ENCODE data around the gene NLE1. TPM values are rescaled to one million over a fixed set of nuclear protein-coding genes. Genes with fewer than 3 reads are reported as not detected.

The NLE1 gene
- total RNA-seq, 1 experiment from 2014 or later: 35.5 TPM

DNA sequence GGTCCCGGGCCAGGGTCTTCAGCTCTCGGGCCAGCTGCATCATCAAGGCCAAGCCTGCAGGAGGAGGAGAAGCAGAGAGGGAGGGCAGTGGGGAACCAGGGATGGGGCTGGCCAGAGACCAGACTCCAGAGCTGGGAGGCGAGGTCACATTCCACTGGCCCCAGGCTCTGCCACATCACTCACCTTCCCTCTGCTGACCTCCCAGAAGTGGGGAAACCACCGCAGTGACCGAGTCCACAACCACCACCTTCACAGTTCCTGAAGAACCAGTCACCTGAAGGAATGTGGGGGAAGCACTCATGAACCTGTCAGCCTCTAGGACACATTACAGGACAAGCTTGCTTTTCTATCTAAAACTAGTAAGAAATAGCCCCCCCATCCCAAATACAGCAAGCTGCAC lies 38.8 kb downstream of the NLE1 start:
- DNase-seq (ENCODE audit: low read depth, low spot score) (no peak), ATAC-seq (no peak)
- intact Hi-C loops (cut with micrococcal nuclease; ENCODE audit: unreplicated experiment): no loop called here
- no peak for TF ChIP-seq POLR2AphosphoS5 (IDR thresholded peaks at IDR 0.05; ENCODE audit: low read depth, low read length)
- no peak for TF ChIP-seq TCF7L2 (IDR thresholded peaks at IDR 0.05; ENCODE audit: low read depth, low read length)
- TF ChIP-seq, protein P1, sequence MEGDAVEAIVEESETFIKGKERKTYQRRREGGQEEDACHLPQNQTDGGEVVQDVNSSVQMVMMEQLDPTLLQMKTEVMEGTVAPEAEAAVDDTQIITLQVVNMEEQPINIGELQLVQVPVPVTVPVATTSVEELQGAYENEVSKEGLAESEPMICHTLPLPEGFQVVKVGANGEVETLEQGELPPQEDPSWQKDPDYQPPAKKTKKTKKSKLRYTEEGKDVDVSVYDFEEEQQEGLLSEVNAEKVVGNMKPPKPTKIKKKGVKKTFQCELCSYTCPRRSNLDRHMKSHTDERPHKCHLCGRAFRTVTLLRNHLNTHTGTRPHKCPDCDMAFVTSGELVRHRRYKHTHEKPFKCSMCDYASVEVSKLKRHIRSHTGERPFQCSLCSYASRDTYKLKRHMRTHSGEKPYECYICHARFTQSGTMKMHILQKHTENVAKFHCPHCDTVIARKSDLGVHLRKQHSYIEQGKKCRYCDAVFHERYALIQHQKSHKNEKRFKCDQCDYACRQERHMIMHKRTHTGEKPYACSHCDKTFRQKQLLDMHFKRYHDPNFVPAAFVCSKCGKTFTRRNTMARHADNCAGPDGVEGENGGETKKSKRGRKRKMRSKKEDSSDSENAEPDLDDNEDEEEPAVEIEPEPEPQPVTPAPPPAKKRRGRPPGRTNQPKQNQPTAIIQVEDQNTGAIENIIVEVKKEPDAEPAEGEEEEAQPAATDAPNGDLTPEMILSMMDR (IDR thresholded peaks at IDR 0.05): no peak
- no peak for TF ChIP-seq SIN3A (IDR thresholded peaks at IDR 0.05; ENCODE audit: borderline replicate concordance, insufficient read depth, low read depth, low read length)
- TF ChIP-seq, protein P2, sequence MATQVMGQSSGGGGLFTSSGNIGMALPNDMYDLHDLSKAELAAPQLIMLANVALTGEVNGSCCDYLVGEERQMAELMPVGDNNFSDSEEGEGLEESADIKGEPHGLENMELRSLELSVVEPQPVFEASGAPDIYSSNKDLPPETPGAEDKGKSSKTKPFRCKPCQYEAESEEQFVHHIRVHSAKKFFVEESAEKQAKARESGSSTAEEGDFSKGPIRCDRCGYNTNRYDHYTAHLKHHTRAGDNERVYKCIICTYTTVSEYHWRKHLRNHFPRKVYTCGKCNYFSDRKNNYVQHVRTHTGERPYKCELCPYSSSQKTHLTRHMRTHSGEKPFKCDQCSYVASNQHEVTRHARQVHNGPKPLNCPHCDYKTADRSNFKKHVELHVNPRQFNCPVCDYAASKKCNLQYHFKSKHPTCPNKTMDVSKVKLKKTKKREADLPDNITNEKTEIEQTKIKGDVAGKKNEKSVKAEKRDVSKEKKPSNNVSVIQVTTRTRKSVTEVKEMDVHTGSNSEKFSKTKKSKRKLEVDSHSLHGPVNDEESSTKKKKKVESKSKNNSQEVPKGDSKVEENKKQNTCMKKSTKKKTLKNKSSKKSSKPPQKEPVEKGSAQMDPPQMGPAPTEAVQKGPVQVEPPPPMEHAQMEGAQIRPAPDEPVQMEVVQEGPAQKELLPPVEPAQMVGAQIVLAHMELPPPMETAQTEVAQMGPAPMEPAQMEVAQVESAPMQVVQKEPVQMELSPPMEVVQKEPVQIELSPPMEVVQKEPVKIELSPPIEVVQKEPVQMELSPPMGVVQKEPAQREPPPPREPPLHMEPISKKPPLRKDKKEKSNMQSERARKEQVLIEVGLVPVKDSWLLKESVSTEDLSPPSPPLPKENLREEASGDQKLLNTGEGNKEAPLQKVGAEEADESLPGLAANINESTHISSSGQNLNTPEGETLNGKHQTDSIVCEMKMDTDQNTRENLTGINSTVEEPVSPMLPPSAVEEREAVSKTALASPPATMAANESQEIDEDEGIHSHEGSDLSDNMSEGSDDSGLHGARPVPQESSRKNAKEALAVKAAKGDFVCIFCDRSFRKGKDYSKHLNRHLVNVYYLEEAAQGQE (IDR thresholded peaks at IDR 0.05; ENCODE audit: insufficient read depth in 1 of 2, low read depth in 2 of 2, low read length in 1 of 2): no peak
- CTCF ChIA-PET: interaction anchor here (1.6 kb wide), 1 partner anchor 14 kb away, joined by 6 read pairs; no protein-coding TSS in a partner anchor
- Histone ChIP-seq H3K36me3 (ENCODE audit: control insufficient read depth, insufficient read depth, low read length) (no peaks in the 10 kb centered on the region), H3K27me3 (ENCODE audit: control insufficient read depth, insufficient read depth, low read length) (no peaks in the 10 kb centered on the region), H3K4me1 (ENCODE audit: control insufficient read depth, insufficient read depth, low read length) (no peaks in the 10 kb centered on the region), H3K4me3 (ENCODE audit: low read depth in 2 of 2, low read length in 2 of 2) (no peak overlapping the region), H3K9me3 (ENCODE audit: control insufficient read depth, insufficient read depth, low read depth, low read length) (no peaks in the 10 kb centered on the region), H3K27ac (ENCODE audit: low read length) (no peak overlapping the region)
- BruUV-seq (replicated peaks): no TSS peak
- in situ Hi-C loops (cut with HindIII; ENCODE audit: low pct_unique_long_range_greater_than_20kb, low sequenced_read_pairs): no loop called here
- POLR2A ChIA-PET: no interaction called here

DNA sequence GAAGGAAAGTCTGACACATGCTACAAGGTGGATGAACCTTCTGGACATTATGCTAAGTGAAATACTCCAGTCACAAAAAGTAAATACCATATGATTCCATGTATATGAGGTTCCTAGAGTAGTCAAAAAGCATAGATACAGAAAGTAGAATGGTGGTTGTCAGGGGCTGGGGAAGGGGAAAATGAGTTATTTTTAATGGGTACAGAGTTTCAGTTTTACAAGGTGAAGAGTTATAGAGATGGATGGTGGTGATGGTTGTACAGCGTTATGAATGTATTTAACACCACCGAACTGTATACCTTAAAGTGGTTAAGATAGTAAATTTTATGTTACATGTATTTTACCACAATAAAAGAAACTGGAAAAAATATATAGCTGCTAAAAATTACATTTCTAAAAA lies 40.4 kb downstream of the NLE1 start:
- H3K4me3 ChIP-seq (ENCODE audit: low read depth in 2 of 2, low read length in 2 of 2): no peak overlapping the region
- ChIA-PET POLR2A (interaction anchor here (0.5 kb wide), 1 partner anchor 94 kb away, joined by 3 read pairs; no protein-coding TSS in a partner anchor), CTCF (interaction anchor here (1.6 kb wide), 1 partner anchor 12 kb away, joined by 6 read pairs; no protein-coding TSS in a partner anchor)
- BruUV-seq (replicated peaks): no TSS peak
- no peaks in the 10 kb centered on the region for H3K4me1 ChIP-seq (ENCODE audit: control insufficient read depth, insufficient read depth, low read length)
- DNase-seq (ENCODE audit: low read depth, low spot score) (no peak), ATAC-seq (no peak)
- H3K36me3 ChIP-seq (ENCODE audit: control insufficient read depth, insufficient read depth, low read length): no peaks in the 10 kb centered on the region
- TF ChIP-seq, protein P1 (IDR thresholded peaks at IDR 0.05): no peak
- TF ChIP-seq POLR2AphosphoS5 (IDR thresholded peaks at IDR 0.05; ENCODE audit: low read depth, low read length) (no peak), SIN3A (IDR thresholded peaks at IDR 0.05; ENCODE audit: borderline replicate concordance, insufficient read depth, low read depth, low read length) (no peak), TCF7L2 (IDR thresholded peaks at IDR 0.05; ENCODE audit: low read depth, low read length) (no peak)
- TF ChIP-seq, protein P2 (IDR thresholded peaks at IDR 0.05; ENCODE audit: insufficient read depth in 1 of 2, low read depth in 2 of 2, low read length in 1 of 2): no peak
- no peaks in the 10 kb centered on the region for H3K9me3 ChIP-seq (ENCODE audit: control insufficient read depth, insufficient read depth, low read depth, low read length)
- H3K27ac ChIP-seq (ENCODE audit: low read length): no peak overlapping the region
- in situ Hi-C loops (cut with HindIII; ENCODE audit: low pct_unique_long_range_greater_than_20kb, low sequenced_read_pairs): no loop called here
- H3K27me3 ChIP-seq (ENCODE audit: control insufficient read depth, insufficient read depth, low read length): no peaks in the 10 kb centered on the region
- intact Hi-C loops (cut with micrococcal nuclease; ENCODE audit: unreplicated experiment): no loop called here
